Stimulated activated naive CD8-positive, alpha-beta T cell treated with anti-CD3 and anti-CD28 coated beads, Interleukin-15, Interleukin-2, amounts not matched to agents 100 U/mL and 50 U/mL, for 24 hours (primary cell): ENCODE results near the gene GGA1.
A peak's percentile ranks its signal among the peaks of the same experiment; 100 is the strongest.
"Not testable (repeated sequence)": the region's sequence is repeated elsewhere in the genome, so short reads cannot be mapped to it uniquely, and the experiment has no call there.

Experiments
- ATAC-seq: fragments of 150-1000 bp; cut with Tn5 transposase; one replicate; pipeline ENCODE4 v1.10.0; 2021
- DNase-seq: peaks from one replicate; pipeline ENCODE4 v3.0.0; 2021

GGA1 gene

GRCh38 chr22:37570661-37570976 lies 38.0 kb upstream of the GGA1 start:
- no peak for DNase-seq
- ATAC-seq = no peak

- ATAC-seq = no peak
Measured at GRCh38 chr22:37571258-37571991, 37.2 kb upstream of the GGA1 start.

GRCh38 chr22:37571992-37572373 lies 36.7 kb upstream of the GGA1 start:
- DNase-seq (no peak), ATAC-seq (no peak)

More at GRCh38 chr22:37571258-37571991, 37.2 kb upstream of the GGA1 start:
- no peak for DNase-seq

GRCh38 chr22:37575490-37576003 lies 33.1 kb upstream of the GGA1 start:
- DNase-seq (no peak), ATAC-seq (no peak)

- no peak for DNase-seq
- no peak for ATAC-seq
Measured at GRCh38 chr22:37578002-37578401, 30.6 kb upstream of the GGA1 start.

GRCh38 chr22:37581504-37581903 lies 27.1 kb upstream of the GGA1 start:
- ATAC-seq = no peak
- DNase-seq = no peak

GRCh38 chr22:37582526-37582925 lies 26.1 kb upstream of the GGA1 start:
- ATAC-seq (no peak), DNase-seq (no peak)

GRCh38 chr22:37588546-37589215 lies 20.0 kb upstream of the GGA1 start:
- ATAC-seq (no peak), DNase-seq (no peak)

GRCh38 chr22:37589636-37590035 lies 19.0 kb upstream of the GGA1 start:
- DNase-seq = no peak

GRCh38 chr22:37591081-37591480 lies 17.6 kb upstream of the GGA1 start:
- ATAC-seq, DNase-seq: not testable (repeated sequence)

More at GRCh38 chr22:37589636-37590035, 19.0 kb upstream of the GGA1 start:
- ATAC-seq = no peak

GRCh38 chr22:37591823-37592404 lies 16.7 kb upstream of the GGA1 start:
- ATAC-seq (no peak), DNase-seq (no peak)

- ATAC-seq = no peak
- DNase-seq = no peak
Measured at GRCh38 chr22:37594237-37594636, 14.4 kb upstream of the GGA1 start.

- ATAC-seq (no peak), DNase-seq (no peak)
Measured at GRCh38 chr22:37599153-37599552, 9.5 kb upstream of the GGA1 start.

- ATAC-seq (no peak), DNase-seq (no peak)
Measured at GRCh38 chr22:37601203-37601539, 7.5 kb upstream of the GGA1 start.

GRCh38 chr22:37601540-37602442 lies 6.8 kb upstream of the GGA1 start:
- no peak for DNase-seq
- ATAC-seq = no peak

GRCh38 chr22:37602546-37603277 lies 5.9 kb upstream of the GGA1 start:
- not testable (repeated sequence) for DNase-seq, ATAC-seq

GRCh38 chr22:37604074-37604473 lies 4.6 kb upstream of the GGA1 start:
- no peak for ATAC-seq
- DNase-seq = no peak

- DNase-seq = peak; percentile 50
- ATAC-seq = no peak
Measured at GRCh38 chr22:37604875-37605274, 3.8 kb upstream of the GGA1 start.

- DNase-seq = peak; percentile 96
- ATAC-seq = peak; percentile 21
Measured at GRCh38 chr22:37607010-37607934, 1.4 kb upstream of the GGA1 start.

GRCh38 chr22:37607935-37608476 lies 628 bp upstream of the GGA1 start:
- peak; percentile 30 for DNase-seq
- no peak for ATAC-seq
